Omental fat pad (tissue), 4 donors: ENCODE measurements around the gene AFG1L. TPM values are rescaled to one million over a fixed set of nuclear protein-coding genes. Genes with fewer than 3 reads are reported as not detected.

Source experiments
- ATAC-seq: fragments of 150-250 bp; one replicate; pipeline ENCODE4 v1.9.1; 2016; ENCODE audit warnings: mild to moderate bottlenecking, moderate library complexity; ENCODE audit not compliant: low FRiP score
- DNase-seq: peaks from one replicate; pipeline ENCODE4 v3.0.0-alpha.2; 2019; ENCODE audit warnings: low spot score
- CTCF ChIP-seq, 3 donors: fragments of 450-650 bp; IDR thresholded peaks; one replicate each; pipeline ENCODE4 v1.5.1; 2016 to 2017; ENCODE audit warnings: antibody characterized with exemption in 3 of 3, mild to moderate bottlenecking in 3 of 3, moderate library complexity in 2 of 3
- small RNA-seq: library from RNA; depleted of rRNA; stranded (forward); fragments of <200 nt; gene quantifications from one replicate; pipeline ENCODE3, GENCODE V24; 2016
- total RNA-seq, 4 donors: library from RNA; depleted of rRNA; stranded (reverse); fragments of >200 nt; gene quantifications; one replicate each; pipeline ENCODE4 v1.1.0, GENCODE V29; 2016

The AFG1L gene
- total RNA-seq, 4 donors from 2014 or later = 1.8 to 4.3 (median 2.6) TPM

GRCh38 chr6:108565893-108566292 lies 271.0 kb downstream of the AFG1L start:
- DNase-seq (no peak), ATAC-seq (peak; percentile 65)
- no peak for TF ChIP-seq CTCF (IDR thresholded peaks at IDR 0.05)

GRCh38 chr6:108566406-108566805 lies 271.6 kb downstream of the AFG1L start:
- no peak for ATAC-seq
- DNase-seq = no peak
- TF ChIP-seq CTCF (IDR thresholded peaks at IDR 0.05) = no peak

GRCh38 chr6:108568101-108568500 lies 273.2 kb downstream of the AFG1L start:
- ATAC-seq (no peak), DNase-seq (no peak)
- no peak for TF ChIP-seq CTCF (IDR thresholded peaks at IDR 0.05)

GRCh38 chr6:108568551-108569305 lies 273.9 kb downstream of the AFG1L start:
- DNase-seq = no peak

GRCh38 chr6:108570517-108570916 lies 275.7 kb downstream of the AFG1L start:
- ATAC-seq (no peak), DNase-seq (no peak)
- TF ChIP-seq CTCF (IDR thresholded peaks at IDR 0.05) = no peak

More at GRCh38 chr6:108568551-108569305, 273.9 kb downstream of the AFG1L start:
- no peak for TF ChIP-seq CTCF (IDR thresholded peaks at IDR 0.05)
- ATAC-seq = no peak

- DNase-seq = no peak
- ATAC-seq = no peak
- TF ChIP-seq CTCF (IDR thresholded peaks at IDR 0.05) = no peak
Measured at GRCh38 chr6:108574457-108575141, 279.7 kb downstream of the AFG1L start.

Small RNAs within 50 kb of the gene (small RNA-seq; reads per million reads assigned to genes)
- gene AL356121.1 (not detected), gene AL391646.1 (not detected), gene RNA5SP212 (not detected), gene RNU6-1144P (not detected), gene RNU6-770P (not detected), gene Z98742.2 (not detected)

Other genes with a start within 250 kb of the AFG1L start
- 10 to 100 TPM; 38.5 to 53.4 (median 43.1) TPM for gene OSTM1, start 220.3 kb upstream of the AFG1L start, total RNA-seq
- not detected for gene NR2E1, start 129.0 kb upstream of the AFG1L start, total RNA-seq
- gene SNX3, start 34.0 kb upstream of the AFG1L start, total RNA-seq = 100 to 1,000 TPM; 136 to 245 (median 202) TPM